HepG2 (cell line): ENCODE results near the gene APOBEC3C. TPM values are rescaled to one million over a fixed set of nuclear protein-coding genes. Genes with fewer than 3 reads are reported as not detected.

Experiments used
- HMG20A ChIP-seq: IDR thresholded peaks from 2 replicates; pipeline ENCODE4 v1.6.1; 2016; ENCODE audit warnings: borderline replicate concordance
- NFIC ChIP-seq: IDR thresholded peaks from 2 replicates; pipeline ENCODE4 v1.6.1; 2012; ENCODE audit warnings: mild to moderate bottlenecking, low read length, inconsistent platforms
- RAD51 ChIP-seq: fragments of 450-650 bp; IDR thresholded peaks from 2 replicates; pipeline ENCODE4 v1.6.1; 2016; ENCODE audit warnings: borderline replicate concordance
- ZNF563 ChIP-seq: sonication (generic); formaldehyde crosslinking; IDR thresholded peaks from 2 replicates; pipeline ENCODE4 v1.8.0; 2022; ENCODE audit warnings: mild to moderate bottlenecking, moderate library complexity, missing genetic modification reagents
- ZNF644 ChIP-seq: IDR thresholded peaks from 2 replicates; pipeline ENCODE4 v1.6.1; 2016; ENCODE audit warnings: low read depth
- polyA plus RNA-seq, 8 experiments: library from polyadenylated mRNA; depleted of rRNA in 3 of 8; stranded (reverse) in 7 of 8; unstranded in 1 of 8; fragments of >200 nt; fragmentation: Illumina TruSeq in 4 of 8; extraction: Trizol in 4 of 8; gene quantifications; 2 replicates each; pipeline versions ENCODE4 v1.2.1 to v1.2.3, GENCODE V29; 2011 to 2016; ENCODE audit warnings: low read depth in 4 of 8, missing spikeins in 1 of 8, mixed read lengths in 1 of 8; ENCODE audit not compliant: insufficient read depth in 1 of 8
- total RNA-seq, 5 experiments: library from RNA; depleted of rRNA; stranded (reverse); fragments of >200 nt; fragmentation: Illumina TruSeq; extraction: Trizol; gene quantifications; 2 replicates each; pipeline ENCODE4 v1.2.3, GENCODE V29; 2016; ENCODE audit warnings: low read depth in 1 of 5
- TF ChIP-seq, protein P1 (sequence below): sonication (generic); formaldehyde crosslinking; IDR thresholded peaks from 2 replicates; pipeline ENCODE4 v1.4.0; 2020; ENCODE audit warnings: missing genetic modification reagents
- TF ChIP-seq, protein P2 (sequence below): IDR thresholded peaks from 2 replicates; pipeline ENCODE4 v1.6.1; 2016; ENCODE audit warnings: missing compliant biosample characterization, missing genetic modification reagents, borderline replicate concordance
- TF ChIP-seq, protein P3 (sequence below): sonication (generic); formaldehyde crosslinking; IDR thresholded peaks from 2 replicates; pipeline ENCODE4 v1.5.0; 2020; ENCODE audit warnings: mild to moderate bottlenecking, missing genetic modification reagents, moderate library complexity
- TF ChIP-seq, protein P4 (sequence below), 2 experiments: fragments of 450-650 bp in 1 of 2; sonication (generic) in 1 of 2; formaldehyde crosslinking; IDR thresholded peaks; 2 replicates each; pipeline versions ENCODE4 v1.5.0 to v1.8.0; 2020 to 2022; ENCODE audit warnings: mild to moderate bottlenecking in 1 of 2, missing genetic modification reagents in 1 of 2
- TF ChIP-seq, protein P5 (sequence below): sonication (generic); formaldehyde crosslinking; IDR thresholded peaks from 2 replicates; pipeline ENCODE4 v1.4.0; 2020; ENCODE audit warnings: missing genetic modification reagents

The APOBEC3C gene
- total and polyA plus RNA-seq, 2 of the 13 experiments (the other 11 are each of a cell fraction or from before 2014, with no cell fraction given) = 8.9 to 27.6 TPM

DNA sequence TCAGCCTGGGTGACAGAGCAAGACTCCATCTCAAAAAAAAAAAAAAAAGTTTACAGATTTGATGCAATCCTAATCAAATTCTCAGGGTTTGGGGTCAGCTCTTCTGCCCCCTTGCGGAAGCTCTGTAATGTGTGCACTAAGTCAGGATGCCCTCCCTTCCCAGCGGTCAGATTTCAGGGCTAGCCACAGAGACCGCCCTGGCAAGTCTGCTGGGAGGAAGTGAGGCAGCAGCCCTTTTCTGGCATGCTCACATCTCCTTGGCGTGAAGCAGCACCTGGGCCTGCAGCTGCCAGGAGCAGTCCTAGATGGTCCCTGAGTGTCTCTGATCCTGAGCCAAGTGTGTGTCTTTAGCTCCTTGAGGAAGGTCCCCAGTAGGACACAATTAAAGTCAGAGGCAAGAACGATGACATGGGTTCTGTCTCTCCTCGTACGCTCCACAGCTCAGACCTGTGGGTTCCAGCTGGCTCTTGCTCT is 10.9 kb upstream of the APOBEC3C start (continued):
- TF ChIP-seq, protein P1, sequence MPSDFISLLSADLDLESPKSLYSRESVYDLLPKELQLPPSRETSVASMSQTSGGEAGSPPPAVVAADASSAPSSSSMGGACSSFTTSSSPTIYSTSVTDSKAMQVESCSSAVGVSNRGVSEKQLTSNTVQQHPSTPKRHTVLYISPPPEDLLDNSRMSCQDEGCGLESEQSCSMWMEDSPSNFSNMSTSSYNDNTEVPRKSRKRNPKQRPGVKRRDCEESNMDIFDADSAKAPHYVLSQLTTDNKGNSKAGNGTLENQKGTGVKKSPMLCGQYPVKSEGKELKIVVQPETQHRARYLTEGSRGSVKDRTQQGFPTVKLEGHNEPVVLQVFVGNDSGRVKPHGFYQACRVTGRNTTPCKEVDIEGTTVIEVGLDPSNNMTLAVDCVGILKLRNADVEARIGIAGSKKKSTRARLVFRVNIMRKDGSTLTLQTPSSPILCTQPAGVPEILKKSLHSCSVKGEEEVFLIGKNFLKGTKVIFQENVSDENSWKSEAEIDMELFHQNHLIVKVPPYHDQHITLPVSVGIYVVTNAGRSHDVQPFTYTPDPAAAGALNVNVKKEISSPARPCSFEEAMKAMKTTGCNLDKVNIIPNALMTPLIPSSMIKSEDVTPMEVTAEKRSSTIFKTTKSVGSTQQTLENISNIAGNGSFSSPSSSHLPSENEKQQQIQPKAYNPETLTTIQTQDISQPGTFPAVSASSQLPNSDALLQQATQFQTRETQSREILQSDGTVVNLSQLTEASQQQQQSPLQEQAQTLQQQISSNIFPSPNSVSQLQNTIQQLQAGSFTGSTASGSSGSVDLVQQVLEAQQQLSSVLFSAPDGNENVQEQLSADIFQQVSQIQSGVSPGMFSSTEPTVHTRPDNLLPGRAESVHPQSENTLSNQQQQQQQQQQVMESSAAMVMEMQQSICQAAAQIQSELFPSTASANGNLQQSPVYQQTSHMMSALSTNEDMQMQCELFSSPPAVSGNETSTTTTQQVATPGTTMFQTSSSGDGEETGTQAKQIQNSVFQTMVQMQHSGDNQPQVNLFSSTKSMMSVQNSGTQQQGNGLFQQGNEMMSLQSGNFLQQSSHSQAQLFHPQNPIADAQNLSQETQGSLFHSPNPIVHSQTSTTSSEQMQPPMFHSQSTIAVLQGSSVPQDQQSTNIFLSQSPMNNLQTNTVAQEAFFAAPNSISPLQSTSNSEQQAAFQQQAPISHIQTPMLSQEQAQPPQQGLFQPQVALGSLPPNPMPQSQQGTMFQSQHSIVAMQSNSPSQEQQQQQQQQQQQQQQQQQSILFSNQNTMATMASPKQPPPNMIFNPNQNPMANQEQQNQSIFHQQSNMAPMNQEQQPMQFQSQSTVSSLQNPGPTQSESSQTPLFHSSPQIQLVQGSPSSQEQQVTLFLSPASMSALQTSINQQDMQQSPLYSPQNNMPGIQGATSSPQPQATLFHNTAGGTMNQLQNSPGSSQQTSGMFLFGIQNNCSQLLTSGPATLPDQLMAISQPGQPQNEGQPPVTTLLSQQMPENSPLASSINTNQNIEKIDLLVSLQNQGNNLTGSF (CRISPR knock-in tag) = no peak
- TF ChIP-seq, protein P2, sequence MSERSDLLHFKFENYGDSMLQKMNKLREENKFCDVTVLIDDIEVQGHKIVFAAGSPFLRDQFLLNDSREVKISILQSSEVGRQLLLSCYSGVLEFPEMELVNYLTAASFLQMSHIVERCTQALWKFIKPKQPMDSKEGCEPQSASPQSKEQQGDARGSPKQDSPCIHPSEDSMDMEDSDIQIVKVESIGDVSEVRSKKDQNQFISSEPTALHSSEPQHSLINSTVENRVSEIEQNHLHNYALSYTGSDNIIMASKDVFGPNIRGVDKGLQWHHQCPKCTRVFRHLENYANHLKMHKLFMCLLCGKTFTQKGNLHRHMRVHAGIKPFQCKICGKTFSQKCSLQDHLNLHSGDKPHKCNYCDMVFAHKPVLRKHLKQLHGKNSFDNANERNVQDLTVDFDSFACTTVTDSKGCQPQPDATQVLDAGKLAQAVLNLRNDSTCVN (CRISPR knock-in tag) = 0 out of 2 replicates have a peak, but pooled peaks have one; percentile 43
- no peak for TF ChIP-seq ZNF644 (CRISPR knock-in tag)
- no peak for TF ChIP-seq HMG20A
- TF ChIP-seq RAD51 = no peak
- no peak for TF ChIP-seq ZNF563 (CRISPR knock-in tag)
- TF ChIP-seq, protein P3, sequence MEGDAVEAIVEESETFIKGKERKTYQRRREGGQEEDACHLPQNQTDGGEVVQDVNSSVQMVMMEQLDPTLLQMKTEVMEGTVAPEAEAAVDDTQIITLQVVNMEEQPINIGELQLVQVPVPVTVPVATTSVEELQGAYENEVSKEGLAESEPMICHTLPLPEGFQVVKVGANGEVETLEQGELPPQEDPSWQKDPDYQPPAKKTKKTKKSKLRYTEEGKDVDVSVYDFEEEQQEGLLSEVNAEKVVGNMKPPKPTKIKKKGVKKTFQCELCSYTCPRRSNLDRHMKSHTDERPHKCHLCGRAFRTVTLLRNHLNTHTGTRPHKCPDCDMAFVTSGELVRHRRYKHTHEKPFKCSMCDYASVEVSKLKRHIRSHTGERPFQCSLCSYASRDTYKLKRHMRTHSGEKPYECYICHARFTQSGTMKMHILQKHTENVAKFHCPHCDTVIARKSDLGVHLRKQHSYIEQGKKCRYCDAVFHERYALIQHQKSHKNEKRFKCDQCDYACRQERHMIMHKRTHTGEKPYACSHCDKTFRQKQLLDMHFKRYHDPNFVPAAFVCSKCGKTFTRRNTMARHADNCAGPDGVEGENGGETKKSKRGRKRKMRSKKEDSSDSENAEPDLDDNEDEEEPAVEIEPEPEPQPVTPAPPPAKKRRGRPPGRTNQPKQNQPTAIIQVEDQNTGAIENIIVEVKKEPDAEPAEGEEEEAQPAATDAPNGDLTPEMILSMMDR (CRISPR knock-in tag) = peak; percentile 81
- TF ChIP-seq, protein P4, sequence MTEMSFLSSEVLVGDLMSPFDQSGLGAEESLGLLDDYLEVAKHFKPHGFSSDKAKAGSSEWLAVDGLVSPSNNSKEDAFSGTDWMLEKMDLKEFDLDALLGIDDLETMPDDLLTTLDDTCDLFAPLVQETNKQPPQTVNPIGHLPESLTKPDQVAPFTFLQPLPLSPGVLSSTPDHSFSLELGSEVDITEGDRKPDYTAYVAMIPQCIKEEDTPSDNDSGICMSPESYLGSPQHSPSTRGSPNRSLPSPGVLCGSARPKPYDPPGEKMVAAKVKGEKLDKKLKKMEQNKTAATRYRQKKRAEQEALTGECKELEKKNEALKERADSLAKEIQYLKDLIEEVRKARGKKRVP (CRISPR knock-in tag; IDR thresholded peaks at IDR 0.05) = no peak
- TF ChIP-seq, protein P5, sequence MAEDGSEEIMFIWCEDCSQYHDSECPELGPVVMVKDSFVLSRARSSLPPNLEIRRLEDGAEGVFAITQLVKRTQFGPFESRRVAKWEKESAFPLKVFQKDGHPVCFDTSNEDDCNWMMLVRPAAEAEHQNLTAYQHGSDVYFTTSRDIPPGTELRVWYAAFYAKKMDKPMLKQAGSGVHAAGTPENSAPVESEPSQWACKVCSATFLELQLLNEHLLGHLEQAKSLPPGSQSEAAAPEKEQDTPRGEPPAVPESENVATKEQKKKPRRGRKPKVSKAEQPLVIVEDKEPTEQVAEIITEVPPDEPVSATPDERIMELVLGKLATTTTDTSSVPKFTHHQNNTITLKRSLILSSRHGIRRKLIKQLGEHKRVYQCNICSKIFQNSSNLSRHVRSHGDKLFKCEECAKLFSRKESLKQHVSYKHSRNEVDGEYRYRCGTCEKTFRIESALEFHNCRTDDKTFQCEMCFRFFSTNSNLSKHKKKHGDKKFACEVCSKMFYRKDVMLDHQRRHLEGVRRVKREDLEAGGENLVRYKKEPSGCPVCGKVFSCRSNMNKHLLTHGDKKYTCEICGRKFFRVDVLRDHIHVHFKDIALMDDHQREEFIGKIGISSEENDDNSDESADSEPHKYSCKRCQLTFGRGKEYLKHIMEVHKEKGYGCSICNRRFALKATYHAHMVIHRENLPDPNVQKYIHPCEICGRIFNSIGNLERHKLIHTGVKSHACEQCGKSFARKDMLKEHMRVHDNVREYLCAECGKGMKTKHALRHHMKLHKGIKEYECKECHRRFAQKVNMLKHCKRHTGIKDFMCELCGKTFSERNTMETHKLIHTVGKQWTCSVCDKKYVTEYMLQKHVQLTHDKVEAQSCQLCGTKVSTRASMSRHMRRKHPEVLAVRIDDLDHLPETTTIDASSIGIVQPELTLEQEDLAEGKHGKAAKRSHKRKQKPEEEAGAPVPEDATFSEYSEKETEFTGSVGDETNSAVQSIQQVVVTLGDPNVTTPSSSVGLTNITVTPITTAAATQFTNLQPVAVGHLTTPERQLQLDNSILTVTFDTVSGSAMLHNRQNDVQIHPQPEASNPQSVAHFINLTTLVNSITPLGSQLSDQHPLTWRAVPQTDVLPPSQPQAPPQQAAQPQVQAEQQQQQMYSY (CRISPR knock-in tag) = no peak
- TF ChIP-seq NFIC = no peak
